HEK293 (cell line): Measurements from ENCODE around the gene RAP1GAP.
A peak's percentile ranks its signal among the peaks of the same experiment; 100 is the strongest.

Experiments used
- CTCF ChIA-PET: fragments of 350-600 bp; formaldehyde crosslinking; extraction: SDS; loops from one replicate; lab custom pipeline; 2021; ENCODE audit warnings: antibody characterized with exemption; lab: Yijun Ruan, JAX
- POLR2A ChIA-PET: fragments of 300-600 bp; formaldehyde crosslinking; extraction: SDS; loops from one replicate; lab custom pipeline; 2020; ENCODE audit warnings: antibody characterized with exemption, inconsistent platforms; lab: Yijun Ruan, JAX
- H3K27ac ChIP-seq: fragments of 200-500 bp; sonication (Bioruptor generic); 2 replicates; pipeline ENCODE4 v1.5.1; 2014; ENCODE audit warnings: low read depth, low read length, control low read depth, inconsistent platforms; ENCODE audit errors: extremely low read depth
- H3K36me3 ChIP-seq, 2 experiments: fragments of 200-500 bp in 1 of 2; sonication (Bioruptor generic) in 1 of 2; 1 replicate in 1 of 2; 2 replicates in 1 of 2; pipeline ENCODE4 v1.5.1; 2014 to 2017; ENCODE audit warnings: inconsistent platforms in 2 of 2, low read length in 2 of 2; ENCODE audit not compliant: control insufficient read depth in 2 of 2, insufficient read depth in 1 of 2
- H3K4me1 ChIP-seq: fragments of 200-500 bp; sonication (Bioruptor generic); 2 replicates; pipeline ENCODE4 v1.5.1; 2014; ENCODE audit warnings: mild to moderate bottlenecking, low read length, inconsistent platforms; ENCODE audit not compliant: control insufficient read depth, insufficient read depth
- H3K4me3 ChIP-seq: 2 replicates; pipeline ENCODE4 v1.5.1; 2011; ENCODE audit warnings: low read depth, mild to moderate bottlenecking, control low read depth, low read length, moderate library complexity
- H3K9me3 ChIP-seq: fragments of 200-500 bp; sonication (Bioruptor generic); 2 replicates; pipeline ENCODE4 v1.5.1; 2014; ENCODE audit warnings: low read depth, low read length, inconsistent platforms; ENCODE audit not compliant: control insufficient read depth, insufficient read depth
- BCL11A ChIP-seq: fragments of 450-650 bp; formaldehyde crosslinking; IDR thresholded peaks from 2 replicates; pipeline ENCODE4 v1.5.1; 2016; ENCODE audit warnings: low read depth, missing biosample characterization, missing genetic modification characterization
- FEZF1 ChIP-seq: fragments of 450-650 bp; formaldehyde crosslinking; IDR thresholded peaks from 2 replicates; pipeline ENCODE4 v1.5.1; 2016; ENCODE audit warnings: missing biosample characterization, missing genetic modification characterization
- GLIS1 ChIP-seq: fragments of 450-650 bp; formaldehyde crosslinking; IDR thresholded peaks from 2 replicates; pipeline ENCODE4 v1.5.1; 2016; ENCODE audit warnings: missing biosample characterization, missing genetic modification characterization
- HOXC10 ChIP-seq: sonication (generic); formaldehyde crosslinking; IDR thresholded peaks from 2 replicates; pipeline ENCODE4 v1.8.1; 2023; ENCODE audit warnings: mild to moderate bottlenecking, missing genetic modification reagents
- KLF7 ChIP-seq: fragments of 450-650 bp; formaldehyde crosslinking; IDR thresholded peaks from 2 replicates; pipeline ENCODE4 v1.5.1; 2016; ENCODE audit warnings: missing biosample characterization, missing genetic modification characterization, borderline replicate concordance
- KLF9 ChIP-seq: fragments of 450-650 bp; formaldehyde crosslinking; IDR thresholded peaks from 2 replicates; pipeline ENCODE4 v1.5.1; 2016; ENCODE audit warnings: missing biosample characterization, missing genetic modification characterization, low read depth
- PRDM10 ChIP-seq: fragments of 450-650 bp; formaldehyde crosslinking; IDR thresholded peaks from 2 replicates; pipeline ENCODE4 v1.5.1; 2016; ENCODE audit warnings: missing biosample characterization, missing genetic modification characterization
- ZFP69B ChIP-seq: fragments of 450-650 bp; formaldehyde crosslinking; IDR thresholded peaks from 2 replicates; pipeline ENCODE4 v1.5.1; 2016; ENCODE audit warnings: missing biosample characterization, missing genetic modification characterization
- ZNF121 ChIP-seq: fragments of 450-650 bp; formaldehyde crosslinking; IDR thresholded peaks from 2 replicates; pipeline ENCODE4 v1.5.1; 2016; ENCODE audit warnings: missing biosample characterization, missing genetic modification characterization
- ZNF148 ChIP-seq: fragments of 450-650 bp; formaldehyde crosslinking; IDR thresholded peaks from 2 replicates; pipeline ENCODE4 v1.5.0; 2017; ENCODE audit warnings: missing biosample characterization, missing genetic modification characterization, borderline replicate concordance
- ZNF19 ChIP-seq: fragments of 450-650 bp; formaldehyde crosslinking; IDR thresholded peaks from 2 replicates; pipeline ENCODE4; 2016; ENCODE audit warnings: missing biosample characterization, missing genetic modification characterization, low read depth
- ZNF274 ChIP-seq, 2 experiments: fragments of 200-500 bp in 1 of 2; fragments of 450-650 bp in 1 of 2; sonication (Bioruptor generic) in 1 of 2; formaldehyde crosslinking in 1 of 2; IDR thresholded peaks; 2 replicates each; pipeline versions ENCODE4 v1.5.1 to v1.6.1; 2014 to 2016; ENCODE audit warnings: borderline replicate concordance in 1 of 2, inconsistent platforms in 1 of 2, low read length in 1 of 2, missing biosample characterization in 1 of 2, missing genetic modification characterization in 1 of 2
- ZNF280C ChIP-seq: fragments of 450-650 bp; formaldehyde crosslinking; IDR thresholded peaks from 2 replicates; pipeline ENCODE4 v1.5.1; 2016; ENCODE audit warnings: missing biosample characterization, missing genetic modification characterization
- ZNF341 ChIP-seq: fragments of 450-650 bp; formaldehyde crosslinking; IDR thresholded peaks from 2 replicates; pipeline ENCODE4; 2016; ENCODE audit warnings: low read depth, missing biosample characterization, missing genetic modification characterization
- ZNF433 ChIP-seq: fragments of 450-650 bp; formaldehyde crosslinking; IDR thresholded peaks from 2 replicates; pipeline ENCODE4 v1.5.1; 2016; ENCODE audit warnings: missing biosample characterization, missing genetic modification characterization, low read depth
- ZNF449 ChIP-seq: fragments of 450-650 bp; formaldehyde crosslinking; IDR thresholded peaks from 2 replicates; pipeline ENCODE4 v1.5.1; 2017; ENCODE audit warnings: missing biosample characterization, mild to moderate bottlenecking, missing genetic modification characterization, moderate library complexity
- ZNF777 ChIP-seq: fragments of 450-650 bp; formaldehyde crosslinking; IDR thresholded peaks from 2 replicates; pipeline ENCODE4 v1.5.1; 2017; ENCODE audit warnings: missing biosample characterization, missing genetic modification characterization, borderline replicate concordance
- ZNF830 ChIP-seq: fragments of 450-650 bp; IDR thresholded peaks from 2 replicates; pipeline ENCODE4 v1.5.0; 2018; ENCODE audit warnings: missing biosample characterization, missing genetic modification characterization, low read depth, mild to moderate bottlenecking, moderate library complexity
- TF ChIP-seq, protein P1 (sequence below): fragments of 450-650 bp; formaldehyde crosslinking; IDR thresholded peaks from 2 replicates; pipeline ENCODE4 v1.5.1; 2016; ENCODE audit warnings: missing biosample characterization, missing genetic modification characterization

RAP1GAP gene

DNA sequence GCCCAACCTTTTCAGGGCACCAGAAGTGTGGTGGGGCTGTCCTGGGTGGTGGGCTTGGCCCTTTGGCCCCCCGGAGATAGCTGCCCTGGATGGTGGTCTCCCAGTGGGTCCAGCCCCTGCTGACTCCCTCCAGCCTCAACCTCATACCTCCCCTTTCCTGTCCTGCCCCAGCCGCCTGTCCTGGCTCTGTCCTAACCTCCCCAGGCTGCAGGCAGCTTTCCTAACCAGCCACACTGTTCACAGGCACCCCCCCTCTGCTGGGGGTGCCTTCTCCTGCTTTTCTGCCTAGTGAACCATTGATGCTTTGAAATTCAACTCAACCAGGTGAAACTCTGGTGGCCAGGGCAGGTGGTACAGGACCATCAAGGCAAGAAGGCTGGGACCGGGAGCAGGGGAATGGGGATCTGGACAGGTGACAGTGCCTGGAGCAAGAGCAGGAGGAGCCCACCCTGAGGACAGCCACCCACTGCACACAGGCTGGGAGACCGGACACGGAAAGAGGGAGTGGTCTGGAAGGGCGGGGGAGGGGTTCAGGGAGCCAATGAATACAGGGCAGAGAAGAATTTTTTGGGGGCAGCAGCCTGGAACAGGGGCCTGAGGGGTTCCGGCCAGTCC, 35.9 kb downstream of the RAP1GAP start:
- ChIA-PET CTCF (no interaction called here), POLR2A (no interaction called here)
- H3K4me1 ChIP-seq: no peaks in the 10 kb centered on the region; the same call in 1 of the 2 replicates
- TF ChIP-seq ZNF341 (tag by site-specific recombination): peak; percentile 26; the same call in 1 of the 2 replicates
- TF ChIP-seq ZNF449 (tag by site-specific recombination): peak; percentile 80; the same call in 1 of the 2 replicates
- TF ChIP-seq ZNF274 (IDR thresholded peaks at IDR 0.05; ENCODE audit: low read length): no peak
- no peak for TF ChIP-seq ZNF274 (tag by site-specific recombination; IDR thresholded peaks at IDR 0.05; ENCODE audit: borderline replicate concordance)
- no peak overlapping the region for H3K4me3 ChIP-seq
- H3K27ac ChIP-seq: no peak overlapping the region
- no peaks in the 10 kb centered on the region for H3K36me3 ChIP-seq
- H3K9me3 ChIP-seq: no peaks in the 10 kb centered on the region

- ChIA-PET CTCF (no interaction called here), POLR2A (no interaction called here)
- H3K36me3 ChIP-seq: no peaks in the 10 kb centered on the region
- no peak overlapping the region for H3K4me3 ChIP-seq
- H3K9me3 ChIP-seq: no peaks in the 10 kb centered on the region
- no peak overlapping the region for H3K27ac ChIP-seq
- no peaks in the 10 kb centered on the region; the same call in 1 of the 2 replicates for H3K4me1 ChIP-seq
- TF ChIP-seq HOXC10 (no peak), KLF7 (tag by site-specific recombination) (no peak), ZNF280C (tag by site-specific recombination) (no peak), ZNF777 (no peak), ZNF433 (tag by site-specific recombination) (no peak), FEZF1 (tag by site-specific recombination) (0 out of 2 replicates have a peak, but pooled peaks have one; percentile 27), ZNF19 (tag by site-specific recombination) (no peak), BCL11A (tag by site-specific recombination) (no peak), KLF9 (tag by site-specific recombination) (no peak), ZNF121 (tag by site-specific recombination) (no peak), GLIS1 (tag by site-specific recombination) (no peak), ZNF830 (no peak), ZNF148 (tag by site-specific recombination) (no peak), ZFP69B (tag by site-specific recombination) (peak; percentile 52; the same call in 1 of the 2 replicates), PRDM10 (tag by site-specific recombination) (peak; percentile 37; the same call in 1 of the 2 replicates)
- TF ChIP-seq, protein P1, sequence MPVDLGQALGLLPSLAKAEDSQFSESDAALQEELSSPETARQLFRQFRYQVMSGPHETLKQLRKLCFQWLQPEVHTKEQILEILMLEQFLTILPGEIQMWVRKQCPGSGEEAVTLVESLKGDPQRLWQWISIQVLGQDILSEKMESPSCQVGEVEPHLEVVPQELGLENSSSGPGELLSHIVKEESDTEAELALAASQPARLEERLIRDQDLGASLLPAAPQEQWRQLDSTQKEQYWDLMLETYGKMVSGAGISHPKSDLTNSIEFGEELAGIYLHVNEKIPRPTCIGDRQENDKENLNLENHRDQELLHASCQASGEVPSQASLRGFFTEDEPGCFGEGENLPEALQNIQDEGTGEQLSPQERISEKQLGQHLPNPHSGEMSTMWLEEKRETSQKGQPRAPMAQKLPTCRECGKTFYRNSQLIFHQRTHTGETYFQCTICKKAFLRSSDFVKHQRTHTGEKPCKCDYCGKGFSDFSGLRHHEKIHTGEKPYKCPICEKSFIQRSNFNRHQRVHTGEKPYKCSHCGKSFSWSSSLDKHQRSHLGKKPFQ: no peak; the same call in 1 of the 2 replicates
Measured at GRCh38 chr1:21631944-21632887, 36.9 kb downstream of the RAP1GAP start.
